GM23338 (cell line): Measurements from ENCODE around the gene POR. TPM values are rescaled to one million over a fixed set of nuclear protein-coding genes. Genes with fewer than 3 reads are reported as not detected.

Source experiments
- ATAC-seq: fragments of 200-7000 bp; cut with Tn5 transposase; 3 replicates; pipeline ENCODE4 v1.9.1; 2020
- DNase-seq: peaks from one replicate; pipeline ENCODE4 v3.0.0-alpha.2; 2015; ENCODE audit warnings: low spot score
- H2AFZ ChIP-seq: fragments of 200-600 bp; sonication (generic); 2 replicates; pipeline ENCODE4 v1.8.0; 2016; ENCODE audit warnings: antibody characterized with exemption, mild to moderate bottlenecking, moderate library complexity
- H3F3A ChIP-seq: fragments of 200-600 bp; sonication (generic); replicated peaks from 2 replicates; pipeline ENCODE4 v1.8.0; 2017; ENCODE audit warnings: antibody characterized with exemption, mixed run types, low read depth
- H3K27ac ChIP-seq: fragments of 200-600 bp; sonication (generic); 2 replicates; pipeline ENCODE4 v1.6.1; 2016; ENCODE audit warnings: low read depth
- H3K27me3 ChIP-seq: fragments of 200-600 bp; sonication (generic); 2 replicates; pipeline ENCODE4 v1.8.0; 2016; ENCODE audit warnings: mild to moderate bottlenecking, mixed run types, moderate library complexity; ENCODE audit not compliant: insufficient read depth
- H3K36me3 ChIP-seq: fragments of 200-600 bp; sonication (generic); 2 replicates; pipeline ENCODE4 v1.8.0; 2016; ENCODE audit warnings: mild to moderate bottlenecking; ENCODE audit not compliant: insufficient read depth
- H3K4me1 ChIP-seq: fragments of 200-600 bp; sonication (generic); 2 replicates; pipeline ENCODE4 v1.8.0; 2016; ENCODE audit warnings: mild to moderate bottlenecking, moderate library complexity; ENCODE audit not compliant: insufficient read depth
- H3K4me2 ChIP-seq: fragments of 200-600 bp; sonication (generic); 2 replicates; pipeline ENCODE4 v1.7.1; 2017; ENCODE audit warnings: mixed run types
- H3K4me3 ChIP-seq: fragments of 200-600 bp; sonication (generic); 2 replicates; pipeline ENCODE4 v1.6.1; 2016; ENCODE audit warnings: mixed run types
- H3K79me2 ChIP-seq: fragments of 200-600 bp; sonication (generic); replicated peaks from 2 replicates; pipeline ENCODE4 v1.8.0; 2017; ENCODE audit warnings: mild to moderate bottlenecking; ENCODE audit not compliant: insufficient read depth
- H3K9me2 ChIP-seq: fragments of 200-600 bp; sonication (generic); 2 replicates; pipeline ENCODE4 v1.8.0; 2017; ENCODE audit not compliant: insufficient read depth
- H4K20me1 ChIP-seq: fragments of 200-600 bp; sonication (generic); replicated peaks from 2 replicates; pipeline ENCODE4 v1.8.0; 2017; ENCODE audit warnings: mild to moderate bottlenecking; ENCODE audit not compliant: insufficient read depth
- H3K27ac Mint-ChIP-seq: 2 replicates; pipeline ENCODE4 v1.8.0; 2020; ENCODE audit warnings: inconsistent platforms, mild to moderate bottlenecking, moderate library complexity, mixed read lengths
- H3K27me3 Mint-ChIP-seq: 3 replicates; pipeline ENCODE4 v1.8.0; 2022; ENCODE audit warnings: low read depth, mild to moderate bottlenecking, moderate library complexity, mixed read lengths, inconsistent platforms; ENCODE audit not compliant: insufficient read depth, poor library complexity
- H3K36me3 Mint-ChIP-seq: 3 replicates; pipeline ENCODE4 v1.8.0; 2021; ENCODE audit warnings: low read depth, mild to moderate bottlenecking, inconsistent platforms, moderate library complexity, mixed read lengths
- H3K4me1 Mint-ChIP-seq: 3 replicates; pipeline ENCODE4 v1.8.0; 2020; ENCODE audit warnings: mild to moderate bottlenecking, inconsistent platforms, mixed read lengths
- H3K4me3 Mint-ChIP-seq: 3 replicates; pipeline ENCODE4 v1.8.0; 2021; ENCODE audit warnings: moderate library complexity, mild to moderate bottlenecking, inconsistent platforms, mixed read lengths
- H3K9me3 Mint-ChIP-seq: 3 replicates; pipeline ENCODE4 v1.8.0; 2020; ENCODE audit warnings: moderate library complexity, mild to moderate bottlenecking, inconsistent platforms, mixed read lengths
- CREB1 ChIP-seq: fragments of 250-450 bp; sonication (Bioruptor Pico); IDR thresholded peaks from 2 replicates; pipeline ENCODE4 v1.5.0; 2020; ENCODE audit warnings: low read depth, mild to moderate bottlenecking, moderate library complexity
- EZH2 ChIP-seq: fragments of 200-600 bp; sonication (generic); IDR thresholded peaks from one replicate; pipeline ENCODE4 v1.8.0; 2017; ENCODE audit warnings: antibody characterized with exemption, mild to moderate bottlenecking, low read depth; ENCODE audit not compliant: unreplicated experiment
- EZH2phosphoT487 ChIP-seq: fragments of 200-600 bp; sonication (generic); IDR thresholded peaks from one replicate; pipeline ENCODE4 v1.8.1; 2018; ENCODE audit warnings: antibody characterized with exemption; ENCODE audit not compliant: unreplicated experiment
- JUNB ChIP-seq: IDR thresholded peaks from one replicate; pipeline ENCODE4 v1.6.1; 2016; ENCODE audit warnings: antibody characterized with exemption; ENCODE audit not compliant: unreplicated experiment
- NANOG ChIP-seq: IDR thresholded peaks from 2 replicates; pipeline ENCODE4 v1.6.1; 2016; ENCODE audit warnings: antibody characterized with exemption, borderline replicate concordance
- POLR2AphosphoS5 ChIP-seq: IDR thresholded peaks from 2 replicates; pipeline ENCODE4 v1.6.1; 2016; ENCODE audit warnings: antibody characterized with exemption, low read depth
- STAT1 ChIP-seq: IDR thresholded peaks from one replicate; pipeline ENCODE4 v1.6.1; 2016; ENCODE audit warnings: antibody characterized with exemption; ENCODE audit not compliant: unreplicated experiment
- ZNF114 ChIP-seq: fragments of 250-450 bp; sonication (Bioruptor Pico); IDR thresholded peaks from 2 replicates; pipeline ENCODE4 v1.5.0; 2020; ENCODE audit warnings: mild to moderate bottlenecking, moderate library complexity
- ZNF331 ChIP-seq: fragments of 250-450 bp; sonication (Bioruptor Pico); IDR thresholded peaks from 2 replicates; pipeline ENCODE4 v1.5.0; 2020; ENCODE audit warnings: low read depth, mild to moderate bottlenecking, moderate library complexity
- polyA plus RNA-seq: library from polyadenylated mRNA; unstranded; fragments of >200 nt; fragmentation: Nextera tagmentation; extraction: Ambion mirVana; gene quantifications from 2 replicates; pipeline ENCODE4 v1.2.1, GENCODE V29; 2016
- total RNA-seq: library from RNA; depleted of rRNA; stranded (reverse); fragments of >200 nt; shearing (Covaris generic); gene quantifications from 2 replicates; pipeline ENCODE4 v1.2.3, GENCODE V29; 2014
- TF ChIP-seq, protein P1 (sequence below), 2 experiments: fragments of 200-600 bp in 1 of 2; sonication (generic) in 1 of 2; conservative IDR thresholded peaks; 2 replicates each; pipeline versions ENCODE4 v1.5.1 to v1.6.1; 2016 to 2017; ENCODE audit warnings: antibody characterized with exemption in 2 of 2, low read depth in 2 of 2, mild to moderate bottlenecking in 2 of 2, moderate library complexity in 1 of 2
- TF ChIP-seq, protein P2 (sequence below): IDR thresholded peaks from 2 replicates; pipeline ENCODE4 v1.6.1; 2016; ENCODE audit warnings: antibody characterized with exemption
- TF ChIP-seq, protein P3 (sequence below): IDR thresholded peaks from one replicate; pipeline ENCODE4 v1.6.1; 2018; ENCODE audit warnings: antibody characterized with exemption; ENCODE audit not compliant: unreplicated experiment
- TF ChIP-seq, protein P4 (sequence below): fragments of 250-450 bp; sonication (Bioruptor Pico); IDR thresholded peaks from 2 replicates; pipeline ENCODE4 v1.5.0; 2020; ENCODE audit warnings: mild to moderate bottlenecking, moderate library complexity

The POR gene
- total and polyA plus RNA-seq, 2 experiments from 2014 or later: 126 to 164 TPM

DNA sequence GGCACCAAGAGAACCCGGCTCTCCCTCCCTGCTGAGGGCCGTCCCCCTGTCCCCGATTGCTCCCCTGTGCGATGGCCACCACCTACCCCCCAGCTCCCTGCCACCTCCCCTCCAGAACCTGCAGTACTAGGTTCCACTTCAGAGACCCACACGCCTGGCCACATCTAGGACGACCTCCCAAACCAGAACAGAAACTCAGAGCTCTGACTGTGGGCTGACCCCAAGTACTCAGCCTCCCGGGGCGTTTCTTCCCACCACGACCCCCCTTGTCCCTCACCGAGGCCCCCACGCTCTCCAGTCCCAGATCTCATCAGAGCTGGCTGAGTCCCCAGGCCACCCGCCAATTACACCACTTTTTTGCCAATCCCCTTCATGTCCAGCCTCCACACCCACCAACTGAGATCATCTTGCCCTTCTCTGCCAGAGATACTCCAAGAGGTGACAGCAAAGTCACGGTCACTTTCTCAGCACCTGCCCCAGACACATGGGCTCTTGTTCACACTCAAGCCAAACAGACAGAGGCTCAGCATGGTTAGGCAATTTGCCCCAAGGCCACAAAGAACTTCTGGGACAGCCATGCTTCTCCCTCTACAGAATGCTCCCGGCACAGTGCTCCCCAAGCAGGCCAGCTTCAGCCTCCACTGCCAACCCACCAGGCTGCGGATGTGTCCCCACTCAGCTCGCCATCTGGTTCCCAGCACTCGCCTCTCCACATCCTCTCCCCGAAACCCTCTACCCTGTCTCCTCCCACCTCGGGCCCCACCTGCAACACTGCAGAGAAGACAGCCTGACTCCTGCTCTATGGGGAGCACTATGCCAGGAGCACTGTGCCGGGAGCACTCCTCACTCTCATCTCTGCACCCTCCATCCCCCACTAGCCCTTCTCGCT is 74.8 kb downstream of the POR start:
- no peak overlapping the region for H3K27ac ChIP-seq
- H3K4me3 Mint-ChIP-seq: no peak overlapping the region; the same call in 2 of the 3 replicates
- H3K27ac Mint-ChIP-seq: peak overlapping the region; percentile 33

More for the DNA sequence above, 74.8 kb downstream of the POR start:
- no peaks in the 10 kb centered on the region for H4K20me1 ChIP-seq
- ATAC-seq (no peak), DNase-seq (no peak)
- no peak overlapping the region for H2AFZ ChIP-seq
- no peaks in the 10 kb centered on the region for H3K79me2 ChIP-seq
- peaks cover 7% of the 10 kb centered on the region for H3K4me1 ChIP-seq
- Mint-ChIP-seq H3K9me3 (no peaks in the 10 kb centered on the region), H3K36me3 (peaks cover 16% of the 10 kb centered on the region), H3K27me3 (peaks cover 23% of the 10 kb centered on the region), H3K4me1 (peaks cover 31% of the 10 kb centered on the region)
- no peaks in the 10 kb centered on the region for H3K9me2 ChIP-seq
- TF ChIP-seq, protein P1, sequence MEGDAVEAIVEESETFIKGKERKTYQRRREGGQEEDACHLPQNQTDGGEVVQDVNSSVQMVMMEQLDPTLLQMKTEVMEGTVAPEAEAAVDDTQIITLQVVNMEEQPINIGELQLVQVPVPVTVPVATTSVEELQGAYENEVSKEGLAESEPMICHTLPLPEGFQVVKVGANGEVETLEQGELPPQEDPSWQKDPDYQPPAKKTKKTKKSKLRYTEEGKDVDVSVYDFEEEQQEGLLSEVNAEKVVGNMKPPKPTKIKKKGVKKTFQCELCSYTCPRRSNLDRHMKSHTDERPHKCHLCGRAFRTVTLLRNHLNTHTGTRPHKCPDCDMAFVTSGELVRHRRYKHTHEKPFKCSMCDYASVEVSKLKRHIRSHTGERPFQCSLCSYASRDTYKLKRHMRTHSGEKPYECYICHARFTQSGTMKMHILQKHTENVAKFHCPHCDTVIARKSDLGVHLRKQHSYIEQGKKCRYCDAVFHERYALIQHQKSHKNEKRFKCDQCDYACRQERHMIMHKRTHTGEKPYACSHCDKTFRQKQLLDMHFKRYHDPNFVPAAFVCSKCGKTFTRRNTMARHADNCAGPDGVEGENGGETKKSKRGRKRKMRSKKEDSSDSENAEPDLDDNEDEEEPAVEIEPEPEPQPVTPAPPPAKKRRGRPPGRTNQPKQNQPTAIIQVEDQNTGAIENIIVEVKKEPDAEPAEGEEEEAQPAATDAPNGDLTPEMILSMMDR (conservative IDR thresholded peaks at IDR 0.05; ENCODE audit: low read depth in 2 of 2): no peak
- no peak for TF ChIP-seq EZH2
- TF ChIP-seq STAT1: no peak
- TF ChIP-seq ZNF114: no peak
- TF ChIP-seq EZH2phosphoT487: no peak
- TF ChIP-seq NANOG: no peak
- no peak for TF ChIP-seq ZNF331 (CRISPR knock-in tag)
- no peak for TF ChIP-seq CREB1
- TF ChIP-seq, protein P2, sequence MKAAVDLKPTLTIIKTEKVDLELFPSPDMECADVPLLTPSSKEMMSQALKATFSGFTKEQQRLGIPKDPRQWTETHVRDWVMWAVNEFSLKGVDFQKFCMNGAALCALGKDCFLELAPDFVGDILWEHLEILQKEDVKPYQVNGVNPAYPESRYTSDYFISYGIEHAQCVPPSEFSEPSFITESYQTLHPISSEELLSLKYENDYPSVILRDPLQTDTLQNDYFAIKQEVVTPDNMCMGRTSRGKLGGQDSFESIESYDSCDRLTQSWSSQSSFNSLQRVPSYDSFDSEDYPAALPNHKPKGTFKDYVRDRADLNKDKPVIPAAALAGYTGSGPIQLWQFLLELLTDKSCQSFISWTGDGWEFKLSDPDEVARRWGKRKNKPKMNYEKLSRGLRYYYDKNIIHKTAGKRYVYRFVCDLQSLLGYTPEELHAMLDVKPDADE: no peak
- TF ChIP-seq, protein P3, sequence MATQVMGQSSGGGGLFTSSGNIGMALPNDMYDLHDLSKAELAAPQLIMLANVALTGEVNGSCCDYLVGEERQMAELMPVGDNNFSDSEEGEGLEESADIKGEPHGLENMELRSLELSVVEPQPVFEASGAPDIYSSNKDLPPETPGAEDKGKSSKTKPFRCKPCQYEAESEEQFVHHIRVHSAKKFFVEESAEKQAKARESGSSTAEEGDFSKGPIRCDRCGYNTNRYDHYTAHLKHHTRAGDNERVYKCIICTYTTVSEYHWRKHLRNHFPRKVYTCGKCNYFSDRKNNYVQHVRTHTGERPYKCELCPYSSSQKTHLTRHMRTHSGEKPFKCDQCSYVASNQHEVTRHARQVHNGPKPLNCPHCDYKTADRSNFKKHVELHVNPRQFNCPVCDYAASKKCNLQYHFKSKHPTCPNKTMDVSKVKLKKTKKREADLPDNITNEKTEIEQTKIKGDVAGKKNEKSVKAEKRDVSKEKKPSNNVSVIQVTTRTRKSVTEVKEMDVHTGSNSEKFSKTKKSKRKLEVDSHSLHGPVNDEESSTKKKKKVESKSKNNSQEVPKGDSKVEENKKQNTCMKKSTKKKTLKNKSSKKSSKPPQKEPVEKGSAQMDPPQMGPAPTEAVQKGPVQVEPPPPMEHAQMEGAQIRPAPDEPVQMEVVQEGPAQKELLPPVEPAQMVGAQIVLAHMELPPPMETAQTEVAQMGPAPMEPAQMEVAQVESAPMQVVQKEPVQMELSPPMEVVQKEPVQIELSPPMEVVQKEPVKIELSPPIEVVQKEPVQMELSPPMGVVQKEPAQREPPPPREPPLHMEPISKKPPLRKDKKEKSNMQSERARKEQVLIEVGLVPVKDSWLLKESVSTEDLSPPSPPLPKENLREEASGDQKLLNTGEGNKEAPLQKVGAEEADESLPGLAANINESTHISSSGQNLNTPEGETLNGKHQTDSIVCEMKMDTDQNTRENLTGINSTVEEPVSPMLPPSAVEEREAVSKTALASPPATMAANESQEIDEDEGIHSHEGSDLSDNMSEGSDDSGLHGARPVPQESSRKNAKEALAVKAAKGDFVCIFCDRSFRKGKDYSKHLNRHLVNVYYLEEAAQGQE: no peak
- TF ChIP-seq, protein P4, sequence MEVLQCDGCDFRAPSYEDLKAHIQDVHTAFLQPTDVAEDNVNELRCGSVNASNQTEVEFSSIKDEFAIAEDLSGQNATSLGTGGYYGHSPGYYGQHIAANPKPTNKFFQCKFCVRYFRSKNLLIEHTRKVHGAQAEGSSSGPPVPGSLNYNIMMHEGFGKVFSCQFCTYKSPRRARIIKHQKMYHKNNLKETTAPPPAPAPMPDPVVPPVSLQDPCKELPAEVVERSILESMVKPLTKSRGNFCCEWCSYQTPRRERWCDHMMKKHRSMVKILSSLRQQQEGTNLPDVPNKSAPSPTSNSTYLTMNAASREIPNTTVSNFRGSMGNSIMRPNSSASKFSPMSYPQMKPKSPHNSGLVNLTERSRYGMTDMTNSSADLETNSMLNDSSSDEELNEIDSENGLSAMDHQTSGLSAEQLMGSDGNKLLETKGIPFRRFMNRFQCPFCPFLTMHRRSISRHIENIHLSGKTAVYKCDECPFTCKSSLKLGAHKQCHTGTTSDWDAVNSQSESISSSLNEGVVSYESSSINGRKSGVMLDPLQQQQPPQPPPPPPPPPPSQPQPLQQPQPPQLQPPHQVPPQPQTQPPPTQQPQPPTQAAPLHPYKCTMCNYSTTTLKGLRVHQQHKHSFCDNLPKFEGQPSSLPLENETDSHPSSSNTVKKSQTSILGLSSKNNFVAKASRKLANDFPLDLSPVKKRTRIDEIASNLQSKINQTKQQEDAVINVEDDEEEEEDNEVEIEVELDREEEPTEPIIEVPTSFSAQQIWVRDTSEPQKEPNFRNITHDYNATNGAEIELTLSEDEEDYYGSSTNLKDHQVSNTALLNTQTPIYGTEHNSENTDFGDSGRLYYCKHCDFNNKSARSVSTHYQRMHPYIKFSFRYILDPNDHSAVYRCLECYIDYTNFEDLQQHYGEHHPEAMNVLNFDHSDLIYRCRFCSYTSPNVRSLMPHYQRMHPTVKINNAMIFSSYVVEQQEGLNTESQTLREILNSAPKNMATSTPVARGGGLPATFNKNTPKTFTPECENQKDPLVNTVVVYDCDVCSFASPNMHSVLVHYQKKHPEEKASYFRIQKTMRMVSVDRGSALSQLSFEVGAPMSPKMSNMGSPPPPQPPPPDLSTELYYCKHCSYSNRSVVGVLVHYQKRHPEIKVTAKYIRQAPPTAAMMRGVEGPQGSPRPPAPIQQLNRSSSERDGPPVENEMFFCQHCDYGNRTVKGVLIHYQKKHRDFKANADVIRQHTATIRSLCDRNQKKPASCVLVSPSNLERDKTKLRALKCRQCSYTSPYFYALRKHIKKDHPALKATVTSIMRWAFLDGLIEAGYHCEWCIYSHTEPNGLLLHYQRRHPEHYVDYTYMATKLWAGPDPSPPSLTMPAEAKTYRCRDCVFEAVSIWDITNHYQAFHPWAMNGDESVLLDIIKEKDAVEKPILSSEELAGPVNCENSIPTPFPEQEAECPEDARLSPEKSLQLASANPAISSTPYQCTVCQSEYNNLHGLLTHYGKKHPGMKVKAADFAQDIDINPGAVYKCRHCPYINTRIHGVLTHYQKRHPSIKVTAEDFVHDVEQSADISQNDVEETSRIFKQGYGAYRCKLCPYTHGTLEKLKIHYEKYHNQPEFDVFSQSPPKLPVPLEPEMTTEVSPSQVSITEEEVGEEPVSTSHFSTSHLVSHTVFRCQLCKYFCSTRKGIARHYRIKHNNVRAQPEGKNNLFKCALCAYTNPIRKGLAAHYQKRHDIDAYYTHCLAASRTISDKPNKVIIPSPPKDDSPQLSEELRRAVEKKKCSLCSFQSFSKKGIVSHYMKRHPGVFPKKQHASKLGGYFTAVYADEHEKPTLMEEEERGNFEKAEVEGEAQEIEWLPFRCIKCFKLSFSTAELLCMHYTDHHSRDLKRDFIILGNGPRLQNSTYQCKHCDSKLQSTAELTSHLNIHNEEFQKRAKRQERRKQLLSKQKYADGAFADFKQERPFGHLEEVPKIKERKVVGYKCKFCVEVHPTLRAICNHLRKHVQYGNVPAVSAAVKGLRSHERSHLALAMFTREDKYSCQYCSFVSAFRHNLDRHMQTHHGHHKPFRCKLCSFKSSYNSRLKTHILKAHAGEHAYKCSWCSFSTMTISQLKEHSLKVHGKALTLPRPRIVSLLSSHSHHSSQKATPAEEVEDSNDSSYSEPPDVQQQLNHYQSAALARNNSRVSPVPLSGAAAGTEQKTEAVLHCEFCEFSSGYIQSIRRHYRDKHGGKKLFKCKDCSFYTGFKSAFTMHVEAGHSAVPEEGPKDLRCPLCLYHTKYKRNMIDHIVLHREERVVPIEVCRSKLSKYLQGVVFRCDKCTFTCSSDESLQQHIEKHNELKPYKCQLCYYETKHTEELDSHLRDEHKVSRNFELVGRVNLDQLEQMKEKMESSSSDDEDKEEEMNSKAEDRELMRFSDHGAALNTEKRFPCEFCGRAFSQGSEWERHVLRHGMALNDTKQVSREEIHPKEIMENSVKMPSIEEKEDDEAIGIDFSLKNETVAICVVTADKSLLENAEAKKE: no peak
- TF ChIP-seq POLR2AphosphoS5: no peak
- no peak for TF ChIP-seq JUNB
- no peak overlapping the region for H3K4me2 ChIP-seq
- H3K27me3 ChIP-seq: no peaks in the 10 kb centered on the region
- H3F3A ChIP-seq: peaks cover under 1% of the 10 kb centered on the region; the same call in 1 of the 2 replicates
- no peak overlapping the region for H3K4me3 ChIP-seq
- H3K36me3 ChIP-seq: no peaks in the 10 kb centered on the region; the same call in 1 of the 2 replicates
